ENCODE results near the gene AGBL5.

The AGBL5 gene

DNA sequence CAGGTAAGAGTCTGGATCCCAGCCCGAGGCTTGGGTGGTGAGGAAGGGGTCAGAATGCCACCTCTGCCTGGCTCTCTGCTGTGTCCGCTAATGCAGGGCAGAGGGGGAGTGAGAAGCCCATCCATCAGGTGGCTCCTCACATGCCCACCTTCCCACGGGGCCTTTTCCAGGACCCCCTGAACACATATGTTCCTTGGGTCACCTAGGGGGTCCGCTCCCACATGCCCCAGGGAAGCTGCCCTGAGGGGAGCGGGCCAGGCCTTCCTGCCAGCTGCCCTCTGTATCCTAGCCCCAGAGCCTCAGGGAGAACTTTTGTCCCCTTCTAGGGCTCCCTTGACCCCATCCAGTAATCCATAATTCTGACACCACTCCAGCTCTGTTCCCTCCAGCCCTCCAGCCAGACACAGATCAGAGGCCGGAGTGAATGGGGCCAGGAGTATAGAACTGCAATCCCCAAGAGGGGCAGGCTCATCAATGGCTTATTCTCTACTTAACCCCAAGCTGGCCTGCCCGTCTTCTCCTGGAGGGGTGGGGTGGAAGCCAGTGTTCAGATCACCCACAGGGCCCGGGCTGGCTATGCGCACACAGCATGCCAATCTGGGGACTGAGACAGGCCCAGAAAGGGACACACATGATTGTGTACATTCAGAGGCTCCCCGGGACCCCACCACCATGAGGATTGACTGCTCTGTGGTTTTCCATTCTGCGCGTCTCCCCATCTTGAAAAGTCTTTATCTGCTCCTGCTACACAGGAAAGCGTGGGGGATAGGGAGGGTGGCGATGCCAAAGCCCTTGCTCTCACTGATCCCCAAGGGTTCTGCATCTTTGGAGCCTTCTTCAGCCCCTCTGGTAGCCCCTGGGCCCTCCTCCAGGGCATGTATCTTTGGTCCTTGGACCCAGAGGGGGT lies 28.0 kb downstream of the AGBL5 start:
- ChIA-PET CTCF (interaction anchor here (0.8 to 2.9 kb wide), 18 partner anchors 8 to 233 kb away, joined by 3 to 13 read pairs (median 4); partner anchors contain the start of genes AGBL5 and KHK), POLR2A (interaction anchor here (0.9 to 2.7 kb wide), 3 partner anchors 15 to 39 kb away, joined by 3 to 26 read pairs (median 8); partner anchors contain the start of gene AGBL5)
- H3K4me3 ChIP-seq (ENCODE audit: low read depth, low read length), result peak overlapping the region; percentile 95
- TF ChIP-seq, protein P1, sequence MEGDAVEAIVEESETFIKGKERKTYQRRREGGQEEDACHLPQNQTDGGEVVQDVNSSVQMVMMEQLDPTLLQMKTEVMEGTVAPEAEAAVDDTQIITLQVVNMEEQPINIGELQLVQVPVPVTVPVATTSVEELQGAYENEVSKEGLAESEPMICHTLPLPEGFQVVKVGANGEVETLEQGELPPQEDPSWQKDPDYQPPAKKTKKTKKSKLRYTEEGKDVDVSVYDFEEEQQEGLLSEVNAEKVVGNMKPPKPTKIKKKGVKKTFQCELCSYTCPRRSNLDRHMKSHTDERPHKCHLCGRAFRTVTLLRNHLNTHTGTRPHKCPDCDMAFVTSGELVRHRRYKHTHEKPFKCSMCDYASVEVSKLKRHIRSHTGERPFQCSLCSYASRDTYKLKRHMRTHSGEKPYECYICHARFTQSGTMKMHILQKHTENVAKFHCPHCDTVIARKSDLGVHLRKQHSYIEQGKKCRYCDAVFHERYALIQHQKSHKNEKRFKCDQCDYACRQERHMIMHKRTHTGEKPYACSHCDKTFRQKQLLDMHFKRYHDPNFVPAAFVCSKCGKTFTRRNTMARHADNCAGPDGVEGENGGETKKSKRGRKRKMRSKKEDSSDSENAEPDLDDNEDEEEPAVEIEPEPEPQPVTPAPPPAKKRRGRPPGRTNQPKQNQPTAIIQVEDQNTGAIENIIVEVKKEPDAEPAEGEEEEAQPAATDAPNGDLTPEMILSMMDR (IDR thresholded peaks at IDR 0.05; ENCODE audit: insufficient read depth, low read length, missing control alignments), result no peak
- DNase-seq (ENCODE audit: low read depth, low spot score), result no peak

DNA sequence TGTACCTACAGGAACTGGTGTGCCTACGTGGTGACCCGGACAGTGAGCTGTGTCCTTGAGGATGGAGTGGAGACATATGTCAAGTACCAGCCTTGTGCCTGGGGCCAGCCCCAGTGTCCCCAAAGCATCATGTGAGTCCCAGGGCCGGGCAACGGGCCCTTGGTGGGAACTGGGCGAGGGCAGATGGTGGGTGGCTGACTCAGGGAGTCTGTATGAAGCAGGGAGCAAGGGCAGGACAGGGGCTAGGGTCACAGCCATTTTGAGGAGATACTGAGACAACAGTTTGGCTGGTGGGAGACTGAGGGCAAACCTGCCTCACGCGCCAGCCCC lies 28.6 kb downstream of the AGBL5 start:
- ChIA-PET CTCF (interaction anchor here (1.0 to 2.9 kb wide), 11 partner anchors 11 to 201 kb away, joined by 3 to 13 read pairs (median 4); no protein-coding TSS in a partner anchor), POLR2A (interaction anchor here (2.7 to 4.6 kb wide), 2 partner anchors 8 to 29 kb away, joined by 26 to 28 read pairs; partner anchors contain the start of genes AGBL5 and OST4)
- TF ChIP-seq, protein P1 (IDR thresholded peaks at IDR 0.05; ENCODE audit: insufficient read depth, low read length, missing control alignments), result no peak
- H3K4me3 ChIP-seq (ENCODE audit: low read depth, low read length), result peak overlapping the region; percentile 95
- DNase-seq (ENCODE audit: low read depth, low spot score), result no peak

DNA sequence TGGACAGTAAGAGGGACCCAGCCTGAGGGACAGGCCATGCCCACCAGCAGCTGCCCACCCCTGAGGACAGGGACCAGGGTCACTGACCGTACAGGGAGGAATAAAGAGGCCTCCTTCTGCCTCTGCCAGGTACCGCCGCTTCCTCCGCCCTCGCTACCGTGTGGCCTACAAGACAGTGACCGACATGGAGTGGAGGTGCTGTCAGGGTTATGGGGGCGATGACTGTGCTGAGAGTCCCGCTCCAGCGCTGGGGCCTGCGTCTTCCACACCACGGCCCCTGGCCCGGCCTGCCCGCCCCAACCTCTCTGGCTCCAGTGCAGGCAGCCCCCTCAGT lies 29.1 kb downstream of the AGBL5 start:
- TF ChIP-seq, protein P1 (IDR thresholded peaks at IDR 0.05; ENCODE audit: insufficient read depth, low read length, missing control alignments), result no peak
- ChIA-PET CTCF (interaction anchor here (0.9 to 10.3 kb wide), 22 partner anchors 8 to 234 kb away, joined by 3 to 73 read pairs (median 4); partner anchors contain the start of gene OST4), POLR2A (interaction anchor here (0.9 to 4.6 kb wide), 5 partner anchors 9 to 30 kb away, joined by 3 to 28 read pairs (median 15); partner anchors contain the start of genes AGBL5 and OST4)
- H3K4me3 ChIP-seq (ENCODE audit: low read depth, low read length), result peak overlapping the region; percentile 95
- no peak for DNase-seq (ENCODE audit: low read depth, low spot score)

DNA sequence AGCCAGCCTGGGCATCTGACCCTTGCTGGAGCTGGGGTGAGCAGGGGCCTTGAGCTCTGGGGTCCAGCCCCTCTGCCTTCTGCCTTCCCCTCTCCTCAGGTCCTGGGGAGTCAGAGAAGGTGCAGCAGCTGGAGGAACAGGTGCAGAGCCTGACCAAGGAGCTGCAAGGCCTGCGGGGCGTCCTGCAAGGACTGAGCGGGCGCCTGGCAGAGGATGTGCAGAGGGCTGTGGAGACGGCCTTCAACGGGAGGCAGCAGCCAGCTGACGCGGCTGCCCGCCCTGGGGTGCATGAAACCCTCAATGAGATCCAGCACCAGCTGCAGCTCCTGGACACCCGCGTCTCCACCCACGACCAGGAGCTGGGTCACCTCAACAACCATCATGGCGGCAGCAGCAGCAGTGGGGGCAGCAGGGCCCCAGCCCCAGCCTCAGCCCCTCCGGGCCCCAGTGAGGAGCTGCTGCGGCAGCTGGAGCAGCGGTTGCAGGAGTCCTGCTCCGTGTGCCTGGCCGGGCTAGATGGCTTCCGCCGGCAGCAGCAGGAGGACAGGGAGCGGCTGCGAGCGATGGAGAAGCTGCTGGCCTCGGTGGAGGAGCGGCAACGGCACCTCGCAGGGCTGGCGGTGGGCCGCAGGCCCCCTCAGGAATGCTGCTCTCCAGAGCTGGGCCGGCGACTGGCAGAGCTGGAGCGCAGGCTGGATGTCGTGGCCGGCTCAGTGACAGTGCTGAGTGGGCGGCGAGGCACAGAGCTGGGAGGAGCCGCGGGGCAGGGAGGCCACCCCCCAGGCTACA lies 30.7 kb downstream of the AGBL5 start:
- DNase-seq (ENCODE audit: low read depth, low spot score), result no peak
- CTCF ChIA-PET, result interaction anchor here (0.7 to 10.3 kb wide), 11 partner anchors 9 to 236 kb away, joined by 3 to 73 read pairs (median 7); partner anchors contain the start of gene AGBL5
- no peak overlapping the region for H3K4me3 ChIP-seq (ENCODE audit: low read depth, low read length)
- TF ChIP-seq, protein P1 (IDR thresholded peaks at IDR 0.05; ENCODE audit: insufficient read depth, low read length, missing control alignments), result no peak
- POLR2A ChIA-PET, result interaction anchor here (1.0 to 4.6 kb wide), 4 partner anchors 10 to 32 kb away, joined by 3 to 28 read pairs (median 10); partner anchors contain the start of genes AGBL5 and OST4

DNA sequence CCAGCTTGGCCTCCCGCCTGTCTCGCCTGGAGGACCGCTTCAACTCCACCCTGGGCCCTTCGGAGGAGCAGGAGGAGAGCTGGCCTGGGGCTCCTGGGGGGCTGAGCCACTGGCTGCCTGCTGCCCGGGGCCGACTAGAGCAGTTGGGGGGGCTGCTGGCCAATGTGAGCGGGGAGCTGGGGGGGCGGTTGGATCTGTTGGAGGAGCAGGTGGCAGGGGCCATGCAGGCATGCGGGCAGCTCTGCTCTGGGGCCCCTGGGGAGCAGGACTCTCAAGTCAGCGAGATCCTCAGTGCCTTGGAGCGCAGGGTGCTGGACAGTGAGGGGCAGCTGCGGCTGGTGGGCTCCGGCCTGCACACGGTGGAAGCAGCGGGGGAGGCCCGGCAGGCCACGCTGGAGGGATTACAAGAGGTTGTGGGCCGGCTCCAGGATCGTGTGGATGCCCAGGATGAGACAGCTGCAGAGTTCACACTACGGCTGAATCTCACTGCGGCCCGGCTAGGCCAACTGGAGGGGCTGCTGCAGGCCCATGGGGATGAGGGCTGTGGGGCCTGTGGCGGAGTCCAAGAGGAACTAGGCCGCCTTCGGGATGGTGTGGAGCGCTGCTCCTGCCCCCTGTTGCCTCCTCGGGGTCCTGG lies 31.4 kb downstream of the AGBL5 start:
- POLR2A ChIA-PET, result interaction anchor here (1.0 to 4.6 kb wide), 3 partner anchors 10 to 32 kb away, joined by 3 to 28 read pairs (median 5); partner anchors contain the start of gene OST4

More for the DNA sequence above, 31.4 kb downstream of the AGBL5 start:
- no peak overlapping the region for H3K4me3 ChIP-seq (ENCODE audit: low read depth, low read length)
- no peak for DNase-seq (ENCODE audit: low read depth, low spot score)
- TF ChIP-seq, protein P1 (IDR thresholded peaks at IDR 0.05; ENCODE audit: insufficient read depth, low read length, missing control alignments), result no peak
- CTCF ChIA-PET, result interaction anchor here (1.0 to 10.3 kb wide), 10 partner anchors 9 to 121 kb away, joined by 3 to 73 read pairs (median 10); partner anchors contain the start of gene AGBL5

All from AG04449 (cell line).